ENCODE results near the gene UBQLN4. TPM values are rescaled to one million over a fixed set of nuclear protein-coding genes. Genes with fewer than 3 reads are reported as not detected.
A peak's percentile ranks its signal among the peaks of the same experiment; 100 is the strongest.

Gene UBQLN4
- total RNA-seq, 4 donors from 2014 or later, result 2.6 to 47.0 (median 12.8) TPM

- TF ChIP-seq CTCF (IDR thresholded peaks at IDR 0.05) (no peak), POLR2A (IDR thresholded peaks at IDR 0.05) (no peak)
- intact Hi-C loops (cut with DNase I; ENCODE audit: low total_unique reads), result no loop called here
- peak overlapping the region; percentile 85 to 94 for H3K27ac ChIP-seq
- no peaks in the 10 kb centered on the region for H3K9me3 ChIP-seq
- H3K36me3 ChIP-seq, result no peaks in the 10 kb centered on the region
- DNase-seq, result no peak
- peak overlapping the region; percentile 86 to 93 for H3K4me3 ChIP-seq
- no peaks in the 10 kb centered on the region for H3K4me1 ChIP-seq
- H3K27me3 ChIP-seq, result no peaks in the 10 kb centered on the region
Measured at GRCh38 chr1:156019946-156020292, 33.7 kb downstream of the UBQLN4 start.

GRCh38 chr1:156014829-156015228, 38.8 kb downstream of the UBQLN4 start:
- Histone ChIP-seq H3K27ac (no peak overlapping the region), H3K27me3 (no peaks in the 10 kb centered on the region), H3K4me1 (no peaks in the 10 kb centered on the region), H3K4me3 (no peak overlapping the region), H3K9me3 (no peaks in the 10 kb centered on the region), H3K36me3 (no peaks in the 10 kb centered on the region)
- no peak for TF ChIP-seq POLR2A (IDR thresholded peaks at IDR 0.05)
- TF ChIP-seq CTCF (IDR thresholded peaks at IDR 0.05), result no peak
- intact Hi-C loops (cut with DNase I; ENCODE audit: low total_unique reads), result no loop called here
- DNase-seq, result no peak

- Histone ChIP-seq H3K27ac (no peak overlapping the region), H3K9me3 (no peaks in the 10 kb centered on the region), H3K36me3 (no peaks in the 10 kb centered on the region), H3K4me3 (no peak overlapping the region), H3K4me1 (no peaks in the 10 kb centered on the region), H3K27me3 (no peaks in the 10 kb centered on the region)
- no peak for TF ChIP-seq CTCF (IDR thresholded peaks at IDR 0.05)
- TF ChIP-seq POLR2A (IDR thresholded peaks at IDR 0.05), result no peak
- intact Hi-C loops (cut with DNase I; ENCODE audit: low total_unique reads), result no loop called here
- no peak for DNase-seq
Measured at GRCh38 chr1:156012051-156012817, 41.4 kb downstream of the UBQLN4 start.

- no peaks in the 10 kb centered on the region for H3K9me3 ChIP-seq
- intact Hi-C loops (cut with DNase I; ENCODE audit: low total_unique reads), result no loop called here
- no peak overlapping the region for H3K4me3 ChIP-seq
- H3K4me1 ChIP-seq, result no peaks in the 10 kb centered on the region
- no peaks in the 10 kb centered on the region for H3K27me3 ChIP-seq
- H3K36me3 ChIP-seq, result no peaks in the 10 kb centered on the region
- DNase-seq, result no peak
- TF ChIP-seq CTCF (IDR thresholded peaks at IDR 0.05) (no peak), POLR2A (IDR thresholded peaks at IDR 0.05) (no peak)
- no peak overlapping the region for H3K27ac ChIP-seq
Measured at GRCh38 chr1:156009404-156009803, 44.2 kb downstream of the UBQLN4 start.

- H3K9me3 ChIP-seq, result no peaks in the 10 kb centered on the region
- TF ChIP-seq POLR2A (IDR thresholded peaks at IDR 0.05) (no peak), CTCF (IDR thresholded peaks at IDR 0.05) (no peak)
- no peaks in the 10 kb centered on the region for H3K36me3 ChIP-seq
- H3K4me1 ChIP-seq, result no peaks in the 10 kb centered on the region
- intact Hi-C loops (cut with DNase I; ENCODE audit: low total_unique reads), result no loop called here
- DNase-seq, result no peak
- H3K4me3 ChIP-seq, result no peak overlapping the region
- H3K27me3 ChIP-seq, result no peaks in the 10 kb centered on the region
- H3K27ac ChIP-seq, result no peak overlapping the region
Measured at GRCh38 chr1:156006666-156007376, 46.8 kb downstream of the UBQLN4 start.
